ENCODE data around the gene ZNF746.

DNA sequence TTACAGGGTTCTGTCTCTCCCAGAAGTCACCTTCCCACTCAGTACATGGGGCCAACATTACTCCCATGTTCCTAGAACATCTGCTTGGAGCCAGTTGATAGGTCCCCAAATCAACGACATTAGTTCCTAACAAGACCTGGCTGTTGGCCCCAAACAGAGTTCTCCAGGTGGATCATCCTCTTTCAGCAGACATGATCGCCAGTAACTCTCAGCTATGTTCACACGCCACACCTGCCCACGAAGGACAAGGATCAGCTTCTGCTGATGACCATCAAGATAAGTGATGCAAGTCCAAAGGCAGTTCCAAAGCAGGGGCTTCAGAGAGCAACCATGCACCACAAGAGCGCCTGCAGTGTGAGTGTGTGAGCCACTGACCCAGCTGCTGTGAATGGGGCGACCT lies 47.7 kb downstream of the ZNF746 start:
- TF ChIP-seq SP1 (CRISPR knock-in tag; conservative IDR thresholded peaks at IDR 0.05) (no peak), ZBTB21 (CRISPR knock-in tag; IDR thresholded peaks at IDR 0.05; ENCODE audit: borderline replicate concordance) (no peak), GRHL2 (CRISPR knock-in tag; IDR thresholded peaks at IDR 0.05; ENCODE audit: insufficient replicate concordance, severe bottlenecking) (no peak), ZNF232 (CRISPR knock-in tag; IDR thresholded peaks at IDR 0.05) (no peak)
- TF ChIP-seq, protein P1, sequence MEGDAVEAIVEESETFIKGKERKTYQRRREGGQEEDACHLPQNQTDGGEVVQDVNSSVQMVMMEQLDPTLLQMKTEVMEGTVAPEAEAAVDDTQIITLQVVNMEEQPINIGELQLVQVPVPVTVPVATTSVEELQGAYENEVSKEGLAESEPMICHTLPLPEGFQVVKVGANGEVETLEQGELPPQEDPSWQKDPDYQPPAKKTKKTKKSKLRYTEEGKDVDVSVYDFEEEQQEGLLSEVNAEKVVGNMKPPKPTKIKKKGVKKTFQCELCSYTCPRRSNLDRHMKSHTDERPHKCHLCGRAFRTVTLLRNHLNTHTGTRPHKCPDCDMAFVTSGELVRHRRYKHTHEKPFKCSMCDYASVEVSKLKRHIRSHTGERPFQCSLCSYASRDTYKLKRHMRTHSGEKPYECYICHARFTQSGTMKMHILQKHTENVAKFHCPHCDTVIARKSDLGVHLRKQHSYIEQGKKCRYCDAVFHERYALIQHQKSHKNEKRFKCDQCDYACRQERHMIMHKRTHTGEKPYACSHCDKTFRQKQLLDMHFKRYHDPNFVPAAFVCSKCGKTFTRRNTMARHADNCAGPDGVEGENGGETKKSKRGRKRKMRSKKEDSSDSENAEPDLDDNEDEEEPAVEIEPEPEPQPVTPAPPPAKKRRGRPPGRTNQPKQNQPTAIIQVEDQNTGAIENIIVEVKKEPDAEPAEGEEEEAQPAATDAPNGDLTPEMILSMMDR (IDR thresholded peaks at IDR 0.05) = no peak
- TF ChIP-seq, protein P2, sequence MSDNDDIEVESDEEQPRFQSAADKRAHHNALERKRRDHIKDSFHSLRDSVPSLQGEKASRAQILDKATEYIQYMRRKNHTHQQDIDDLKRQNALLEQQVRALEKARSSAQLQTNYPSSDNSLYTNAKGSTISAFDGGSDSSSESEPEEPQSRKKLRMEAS (CRISPR knock-in tag; IDR thresholded peaks at IDR 0.05) = no peak
- TF ChIP-seq, protein P3, sequence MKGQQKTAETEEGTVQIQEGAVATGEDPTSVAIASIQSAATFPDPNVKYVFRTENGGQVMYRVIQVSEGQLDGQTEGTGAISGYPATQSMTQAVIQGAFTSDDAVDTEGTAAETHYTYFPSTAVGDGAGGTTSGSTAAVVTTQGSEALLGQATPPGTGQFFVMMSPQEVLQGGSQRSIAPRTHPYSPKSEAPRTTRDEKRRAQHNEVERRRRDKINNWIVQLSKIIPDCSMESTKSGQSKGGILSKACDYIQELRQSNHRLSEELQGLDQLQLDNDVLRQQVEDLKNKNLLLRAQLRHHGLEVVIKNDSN (CRISPR knock-in tag; IDR thresholded peaks at IDR 0.05) = no peak
- TF ChIP-seq, protein P4, sequence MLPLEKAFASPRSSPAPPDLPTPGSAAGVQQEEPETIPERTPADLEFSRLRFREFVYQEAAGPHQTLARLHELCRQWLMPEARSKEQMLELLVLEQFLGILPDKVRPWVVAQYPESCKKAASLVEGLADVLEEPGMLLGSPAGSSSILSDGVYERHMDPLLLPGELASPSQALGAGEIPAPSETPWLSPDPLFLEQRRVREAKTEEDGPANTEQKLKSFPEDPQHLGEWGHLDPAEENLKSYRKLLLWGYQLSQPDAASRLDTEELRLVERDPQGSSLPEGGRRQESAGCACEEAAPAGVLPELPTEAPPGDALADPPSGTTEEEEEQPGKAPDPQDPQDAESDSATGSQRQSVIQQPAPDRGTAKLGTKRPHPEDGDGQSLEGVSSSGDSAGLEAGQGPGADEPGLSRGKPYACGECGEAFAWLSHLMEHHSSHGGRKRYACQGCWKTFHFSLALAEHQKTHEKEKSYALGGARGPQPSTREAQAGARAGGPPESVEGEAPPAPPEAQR (CRISPR knock-in tag; IDR thresholded peaks at IDR 0.05) = no peak
